SK-N-SH (cell line): Measurements from ENCODE around the gene POLR2B. TPM values are rescaled to one million over a fixed set of nuclear protein-coding genes. Genes with fewer than 3 reads are reported as not detected.

Experiments used
- CTCF ChIA-PET: fragments of 300-600, 350-600 bp; formaldehyde crosslinking; extraction: SDS; loops from one replicate; lab custom pipeline; 2021; lab: Yijun Ruan, JAX
- POLR2A ChIA-PET: fragments of 350-600 bp; sonication (Branson Sonifier 250); formaldehyde crosslinking; extraction: SDS; loops from one replicate; lab custom pipeline; 2020; ENCODE audit warnings: antibody characterized with exemption, inconsistent platforms; lab: Yijun Ruan, JAX
- DNase-seq: peaks from one replicate; pipeline ENCODE4 v3.0.0; 2012
- H2AFZ ChIP-seq: fragments of 200-600 bp; sonication (generic); 2 replicates; pipeline ENCODE4 v1.8.1; 2016; ENCODE audit warnings: antibody characterized with exemption, mild to moderate bottlenecking, low read depth
- H3F3A ChIP-seq: fragments of 200-600 bp; sonication (generic); replicated peaks from 2 replicates; pipeline ENCODE3; 2016; ENCODE audit warnings: antibody characterized with exemption, mild to moderate bottlenecking; ENCODE audit not compliant: insufficient read depth
- H3K27ac ChIP-seq, 2 experiments: fragments of 200-500 bp in 1 of 2; fragments of 200-600 bp in 1 of 2; sonication (Bioruptor generic) in 1 of 2; sonication (generic), shearing (Covaris generic) in 1 of 2; 2 replicates each; pipeline versions ENCODE4 v1.5.1 to v1.6.1; 2014 to 2016; ENCODE audit warnings: low read depth in 2 of 2, inconsistent platforms in 1 of 2, low read length in 1 of 2, mild to moderate bottlenecking in 1 of 2, mixed read lengths in 1 of 2
- H3K27me3 ChIP-seq: fragments of 200-600 bp; sonication (generic), shearing (Covaris generic); 2 replicates; pipeline ENCODE4 v1.6.1; 2016; ENCODE audit warnings: mixed run types; ENCODE audit not compliant: insufficient read depth
- H3K36me3 ChIP-seq, 2 experiments: fragments of 200-500 bp in 1 of 2; fragments of 200-600 bp in 1 of 2; sonication (Bioruptor generic) in 1 of 2; sonication (generic) in 1 of 2; replicated peaks in 1 of 2; 2 replicates each; pipeline versions ENCODE3 to v1.5.1; 2014 to 2016; ENCODE audit warnings: low read length in 1 of 2, mild to moderate bottlenecking in 1 of 2; ENCODE audit not compliant: insufficient read depth in 2 of 2, control insufficient read depth in 1 of 2
- H3K4me1 ChIP-seq, 2 experiments: fragments of 200-500 bp in 1 of 2; fragments of 200-600 bp in 1 of 2; sonication (Bioruptor generic) in 1 of 2; sonication (generic), shearing (Covaris generic) in 1 of 2; 2 replicates each; pipeline versions ENCODE4 v1.5.1 to v1.6.1; 2014 to 2016; ENCODE audit warnings: low read depth in 1 of 2, low read length in 1 of 2, mixed run types in 1 of 2; ENCODE audit not compliant: insufficient read depth in 2 of 2, control insufficient read depth in 1 of 2
- H3K4me2 ChIP-seq: fragments of 200-600 bp; sonication (generic), shearing (Covaris generic); 2 replicates; pipeline ENCODE4 v1.6.1; 2017; ENCODE audit warnings: mixed run types
- H3K4me3 ChIP-seq, 2 experiments: fragments of 200-500 bp in 1 of 2; fragments of 200-600 bp in 1 of 2; sonication (Bioruptor generic) in 1 of 2; sonication (generic), shearing (Covaris generic) in 1 of 2; 2 replicates each; pipeline versions ENCODE4 v1.5.1 to v1.8.1; 2014 to 2016; ENCODE audit warnings: low read depth in 2 of 2, inconsistent platforms in 1 of 2, low read length in 1 of 2, mild to moderate bottlenecking in 1 of 2, mixed read lengths in 1 of 2, moderate library complexity in 1 of 2
- H3K79me2 ChIP-seq: fragments of 200-600 bp; sonication (generic); 2 replicates; pipeline ENCODE4 v1.8.1; 2017; ENCODE audit warnings: mild to moderate bottlenecking; ENCODE audit not compliant: insufficient read depth
- H3K9ac ChIP-seq: fragments of 200-600 bp; sonication (generic); 2 replicates; pipeline ENCODE4 v1.6.1; 2017; ENCODE audit warnings: mixed run types
- H3K9me2 ChIP-seq: fragments of 200-600 bp; sonication (generic); 2 replicates; pipeline ENCODE4 v1.6.1; 2017; ENCODE audit warnings: mixed run types
- H3K9me3 ChIP-seq: fragments of 200-600 bp; sonication (generic); 2 replicates; pipeline ENCODE4 v1.6.1; 2017; ENCODE audit warnings: mixed run types, mild to moderate bottlenecking, moderate library complexity
- H4K20me1 ChIP-seq: fragments of 200-600 bp; sonication (generic); 2 replicates; pipeline ENCODE4 v1.6.1; 2017; ENCODE audit warnings: mild to moderate bottlenecking, mixed run types; ENCODE audit not compliant: insufficient read depth
- CTCF ChIP-seq: fragments of 200-600 bp; sonication (generic); IDR thresholded peaks from 2 replicates; pipeline ENCODE4 v1.6.1; 2017; ENCODE audit warnings: antibody characterized with exemption, mild to moderate bottlenecking, moderate library complexity
- EP300 ChIP-seq, 2 experiments: IDR thresholded peaks; 2 replicates each; pipeline versions ENCODE4 v1.4.0 to v1.6.1; 2012; ENCODE audit warnings: borderline replicate concordance in 1 of 2, low read depth in 1 of 2, low read length in 1 of 2
- FOSL2 ChIP-seq: IDR thresholded peaks from 2 replicates; pipeline ENCODE4 v1.4.0; 2012; ENCODE audit warnings: low read depth, mild to moderate bottlenecking, moderate library complexity, borderline replicate concordance
- FOXJ3 ChIP-seq: sonication (generic); formaldehyde crosslinking; IDR thresholded peaks from 2 replicates; pipeline ENCODE4 v1.5.1; 2020; ENCODE audit warnings: mild to moderate bottlenecking, missing genetic modification reagents
- FOXM1 ChIP-seq: IDR thresholded peaks from 2 replicates; pipeline ENCODE4 v1.4.0; 2012; ENCODE audit warnings: low read depth, mild to moderate bottlenecking
- GABPA ChIP-seq: IDR thresholded peaks from 2 replicates; pipeline ENCODE4 v1.4.0; 2012; ENCODE audit warnings: low read depth, mild to moderate bottlenecking
- IRF3 ChIP-seq: fragments of 150-350 bp; IDR thresholded peaks from 2 replicates; pipeline ENCODE4 v1.6.1; 2016; ENCODE audit warnings: mild to moderate bottlenecking, low read depth, low read length
- MEF2A ChIP-seq: IDR thresholded peaks from 2 replicates; pipeline ENCODE4 v1.4.0; 2012; ENCODE audit warnings: low read depth, borderline replicate concordance
- MXI1 ChIP-seq: IDR thresholded peaks from 2 replicates; pipeline ENCODE4 v1.6.1; 2012; ENCODE audit warnings: mild to moderate bottlenecking, low read depth, low read length, improper control_type of control experiment
- RAD21 ChIP-seq: IDR thresholded peaks from 2 replicates; pipeline ENCODE4 v1.6.1; 2012; ENCODE audit warnings: mild to moderate bottlenecking, low read length
- RCOR1 ChIP-seq: fragments of 150-350 bp; IDR thresholded peaks from 2 replicates; pipeline ENCODE4 v1.6.1; 2017; ENCODE audit warnings: antibody characterized with exemption, low read length
- REST ChIP-seq: IDR thresholded peaks from 2 replicates; pipeline ENCODE4 v1.6.1; 2012; ENCODE audit warnings: mild to moderate bottlenecking, low read depth, low read length, moderate library complexity
- RXRA ChIP-seq: IDR thresholded peaks from 2 replicates; pipeline ENCODE4 v1.4.0; 2012; ENCODE audit warnings: low read depth, mild to moderate bottlenecking, borderline replicate concordance
- USF1 ChIP-seq: IDR thresholded peaks from 2 replicates; pipeline ENCODE4 v1.4.0; 2012; ENCODE audit warnings: low read depth, borderline replicate concordance
- YY1 ChIP-seq: IDR thresholded peaks from 2 replicates; pipeline ENCODE4 v1.4.0; 2012; ENCODE audit warnings: low read depth, mild to moderate bottlenecking
- WGBS: methylation state at CpG from one replicate; pipeline ENCODE4 v1.1.6; 2017; ENCODE audit warnings: low lambda C conversion rate; 5-methylcytosine and 5-hydroxymethylcytosine counted together
- polyA plus RNA-seq, 3 experiments: library from polyadenylated mRNA; depleted of rRNA; stranded (reverse); fragments of >200 nt; gene quantifications; 2 replicates each; pipeline ENCODE4 v1.2.3, GENCODE V29; 2012

Gene POLR2B
- polyA plus RNA-seq, 1 of the 3 experiments (the other 2 are of a cell fraction) = 58.5 TPM

- TF ChIP-seq CTCF = no peak; the same call in 1 of the 2 replicates
- TF ChIP-seq RCOR1 = no peak
- no peak for TF ChIP-seq IRF3
Measured at GRCh38 chr4:57018980-57019379, 40.3 kb downstream of the POLR2B start (continued).

- peaks cover 43% of the 10 kb centered on the region for H3F3A ChIP-seq
- H3K79me2 ChIP-seq = peaks cover 35% of the 10 kb centered on the region; the same call in 1 of the 2 replicates
- no peak overlapping the region for H2AFZ ChIP-seq
- H3K27ac ChIP-seq = peak overlapping the region in 1 of 2 experiments; percentile 68; a peak in 2 of 4 replicates
- peaks cover 0 to 4% of the 10 kb centered on the region in 2 experiments; a peak in 1 of 4 replicates for H3K4me1 ChIP-seq
- WGBS = 85% methylated on average over 5 of the region's 5 CpGs
- CTCF ChIA-PET = no interaction called here
- peak; percentile 24; the same call in 1 of the 2 replicates for TF ChIP-seq FOSL2
- no peak for TF ChIP-seq USF1
- TF ChIP-seq, all 33 proteins: peak for 1
- H3K27me3 ChIP-seq = no peaks in the 10 kb centered on the region
- H3K9me3 ChIP-seq = no peaks in the 10 kb centered on the region
- H3K9ac ChIP-seq = no peak overlapping the region
- POLR2A ChIA-PET = no interaction called here
- no peak for DNase-seq
- peaks cover 81 to 86% of the 10 kb centered on the region in 2 experiments for H3K36me3 ChIP-seq
- no peaks in the 10 kb centered on the region for H4K20me1 ChIP-seq
- H3K4me2 ChIP-seq = no peak overlapping the region
- no peak overlapping the region for H3K4me3 ChIP-seq
- no peaks in the 10 kb centered on the region for H3K9me2 ChIP-seq
Measured at GRCh38 chr4:57020467-57021101, 41.9 kb downstream of the POLR2B start.

GRCh38 chr4:57023104-57023503, 44.4 kb downstream of the POLR2B start:
- H3K27ac ChIP-seq = peak overlapping the region in 1 of 2 experiments; percentile 21; a peak in 2 of 4 replicates
- 79% methylated on average over 4 of the region's 4 CpGs for WGBS
- peaks cover 0 to 4% of the 10 kb centered on the region in 2 experiments; a peak in 1 of 4 replicates for H3K4me1 ChIP-seq
- ChIA-PET POLR2A (no interaction called here), CTCF (interaction anchor here (1.5 to 2.3 kb wide), 2 partner anchors 15 to 141 kb away, joined by 7 to 12 read pairs; no protein-coding TSS in a partner anchor)
- no peaks in the 10 kb centered on the region for H3K9me3 ChIP-seq
- H3K4me2 ChIP-seq = no peak overlapping the region
- DNase-seq = no peak
- peaks cover 39% of the 10 kb centered on the region for H3K79me2 ChIP-seq
- no peak overlapping the region for H3K9ac ChIP-seq
- no peak overlapping the region for H3K4me3 ChIP-seq
- no peaks in the 10 kb centered on the region for H4K20me1 ChIP-seq
- peaks cover 38% of the 10 kb centered on the region for H3F3A ChIP-seq
- H2AFZ ChIP-seq = no peak overlapping the region
- no peaks in the 10 kb centered on the region for H3K27me3 ChIP-seq
- peaks cover 77% of the 10 kb centered on the region in 2 experiments for H3K36me3 ChIP-seq
- no peaks in the 10 kb centered on the region for H3K9me2 ChIP-seq
- TF ChIP-seq MXI1 (no peak), REST (no peak), FOXJ3 (CRISPR knock-in tag) (no peak), RAD21 (no peak), YY1 (no peak), IRF3 (no peak), EP300 (IDR thresholded peaks at IDR 0.05; ENCODE audit: borderline replicate concordance in 1 of 2, low read depth in 1 of 2, low read length in 1 of 2) (no peak), RXRA (no peak), FOXM1 (no peak), MEF2A (no peak), GABPA (no peak)
